ENCODE data around the gene SCARF2.
"Not testable (repeated sequence)": the region's sequence is repeated elsewhere in the genome, so short reads cannot be mapped to it uniquely, and the experiment has no call there.

The SCARF2 gene

GRCh38 chr22:20392983-20393704 is 44.5 kb downstream of the SCARF2 start:
- no peaks in the 10 kb centered on the region for H3K9me3 Mint-ChIP-seq

GRCh38 chr22:20392365-20392881 is 45.2 kb downstream of the SCARF2 start:
- H3K27me3 Mint-ChIP-seq; DNase-seq (ENCODE audit: low spot score in 2 of 2); ATAC-seq (replicated peaks; ENCODE audit: extremely low read depth, poor library complexity, severe bottlenecking); H3K9me3 Mint-ChIP-seq; H3K4me3 Mint-ChIP-seq; H3K36me3 Mint-ChIP-seq (ENCODE audit: insufficient read depth); H3K27ac Mint-ChIP-seq (ENCODE audit: low read depth): not testable (repeated sequence)
- H3K4me1 Mint-ChIP-seq = peaks cover 35% of the 10 kb centered on the region

More at GRCh38 chr22:20392983-20393704, 44.5 kb downstream of the SCARF2 start:
- H3K27ac Mint-ChIP-seq (ENCODE audit: low read depth) = peak overlapping the region; percentile 85
- H3K4me1 Mint-ChIP-seq = peaks cover 38% of the 10 kb centered on the region
- H3K4me3 Mint-ChIP-seq = peak overlapping the region; percentile 86
- DNase-seq (ENCODE audit: low spot score in 2 of 2) (no peak), ATAC-seq (replicated peaks; ENCODE audit: extremely low read depth, poor library complexity, severe bottlenecking) (no peak)
- H3K27me3 Mint-ChIP-seq = peaks cover under 1% of the 10 kb centered on the region
- peaks cover 5% of the 10 kb centered on the region for H3K36me3 Mint-ChIP-seq (ENCODE audit: insufficient read depth)

DNA sequence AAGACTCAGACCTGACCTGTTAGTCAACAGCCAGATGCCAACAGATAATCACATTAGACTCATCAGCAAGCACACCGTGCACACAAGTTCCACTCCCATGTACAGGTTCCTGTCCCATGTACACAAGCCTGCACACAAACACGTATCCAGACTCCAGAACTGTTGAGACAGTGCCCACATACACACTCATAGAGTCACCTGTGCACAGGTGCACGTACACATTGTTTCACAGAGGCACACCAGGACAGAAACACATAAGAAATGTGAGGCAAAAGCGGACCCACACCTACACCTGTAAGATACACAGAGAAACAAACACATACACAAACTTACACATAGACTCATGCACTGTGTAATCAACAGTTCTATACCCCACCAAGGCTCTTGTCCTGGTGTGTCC is 46.4 kb downstream of the SCARF2 start:
- Mint-ChIP-seq H3K36me3 (ENCODE audit: insufficient read depth) (peaks cover 5% of the 10 kb centered on the region), H3K27me3 (peaks cover 13% of the 10 kb centered on the region), H3K9me3 (no peaks in the 10 kb centered on the region), H3K4me1 (peaks cover 23% of the 10 kb centered on the region), H3K27ac (ENCODE audit: low read depth) (no peak overlapping the region), H3K4me3 (no peak overlapping the region)
- no peak for DNase-seq (ENCODE audit: low spot score in 2 of 2)
- ATAC-seq (replicated peaks; ENCODE audit: extremely low read depth, poor library complexity, severe bottlenecking) = no peak

GRCh38 chr22:20390394-20390907 is 47.2 kb downstream of the SCARF2 start:
- ATAC-seq (replicated peaks; ENCODE audit: extremely low read depth, poor library complexity, severe bottlenecking) = no peak
- Mint-ChIP-seq H3K4me1 (peaks cover 16% of the 10 kb centered on the region), H3K27me3 (peaks cover 13% of the 10 kb centered on the region), H3K36me3 (ENCODE audit: insufficient read depth) (peaks cover 5% of the 10 kb centered on the region), H3K27ac (ENCODE audit: low read depth) (no peak overlapping the region), H3K4me3 (no peak overlapping the region), H3K9me3 (no peaks in the 10 kb centered on the region)
- DNase-seq (ENCODE audit: low spot score in 2 of 2) = no peak

- DNase-seq (ENCODE audit: low spot score in 2 of 2) (no peak), ATAC-seq (replicated peaks; ENCODE audit: extremely low read depth, poor library complexity, severe bottlenecking) (no peak)
- peaks cover 7% of the 10 kb centered on the region for H3K4me1 Mint-ChIP-seq
- H3K9me3 Mint-ChIP-seq = no peaks in the 10 kb centered on the region
- H3K36me3 Mint-ChIP-seq (ENCODE audit: insufficient read depth) = peaks cover 3% of the 10 kb centered on the region
- H3K27ac Mint-ChIP-seq (ENCODE audit: low read depth) = no peak overlapping the region
- H3K27me3 Mint-ChIP-seq = peaks cover 18% of the 10 kb centered on the region
- no peak overlapping the region for H3K4me3 Mint-ChIP-seq
Observed at GRCh38 chr22:20389288-20389687, 48.3 kb downstream of the SCARF2 start.

DNA sequence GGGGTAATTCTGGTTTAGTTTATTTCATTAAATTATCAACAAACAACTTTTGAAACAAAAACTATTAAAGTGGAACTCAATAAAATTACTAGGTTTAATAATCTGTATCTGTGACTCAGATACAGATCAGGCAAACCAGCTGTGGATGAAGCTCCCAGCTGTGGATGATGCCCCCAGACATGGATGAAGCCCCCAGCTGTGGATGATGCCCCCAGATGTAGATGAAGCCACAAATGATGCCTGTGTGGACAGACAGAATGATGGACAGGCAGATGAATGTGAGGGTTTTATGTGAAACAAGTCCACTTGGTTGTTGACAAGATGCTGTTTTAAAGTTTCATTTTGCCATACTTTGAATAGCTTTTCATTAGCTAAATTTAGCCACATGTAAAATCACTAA is 49.4 kb downstream of the SCARF2 start:
- Mint-ChIP-seq H3K27me3 (peaks cover 23% of the 10 kb centered on the region), H3K4me1 (no peaks in the 10 kb centered on the region), H3K4me3 (no peak overlapping the region), H3K27ac (ENCODE audit: low read depth) (no peak overlapping the region), H3K9me3 (no peaks in the 10 kb centered on the region), H3K36me3 (ENCODE audit: insufficient read depth) (peaks cover 3% of the 10 kb centered on the region)
- ATAC-seq (replicated peaks; ENCODE audit: extremely low read depth, poor library complexity, severe bottlenecking) (no peak), DNase-seq (ENCODE audit: low spot score in 2 of 2) (no peak)

GRCh38 chr22:20386972-20387371 is 50.7 kb downstream of the SCARF2 start:
- H3K4me3 Mint-ChIP-seq = no peak overlapping the region
- no peak overlapping the region for H3K27ac Mint-ChIP-seq (ENCODE audit: low read depth)
- H3K27me3 Mint-ChIP-seq = peaks cover 23% of the 10 kb centered on the region
- DNase-seq (ENCODE audit: low spot score in 2 of 2) = no peak
- H3K9me3 Mint-ChIP-seq = no peaks in the 10 kb centered on the region
- H3K36me3 Mint-ChIP-seq (ENCODE audit: insufficient read depth) = peaks cover 2% of the 10 kb centered on the region
- no peaks in the 10 kb centered on the region for H3K4me1 Mint-ChIP-seq
- ATAC-seq (replicated peaks; ENCODE audit: extremely low read depth, poor library complexity, severe bottlenecking) = no peak

- Mint-ChIP-seq H3K4me1 (no peaks in the 10 kb centered on the region), H3K9me3 (no peaks in the 10 kb centered on the region), H3K4me3 (no peak overlapping the region), H3K27me3 (peaks cover 23% of the 10 kb centered on the region), H3K27ac (ENCODE audit: low read depth) (no peak overlapping the region), H3K36me3 (ENCODE audit: insufficient read depth) (peaks cover 2% of the 10 kb centered on the region)
- no peak for ATAC-seq (replicated peaks; ENCODE audit: extremely low read depth, poor library complexity, severe bottlenecking)
- no peak for DNase-seq (ENCODE audit: low spot score in 2 of 2)
Observed at GRCh38 chr22:20386336-20386735, 51.3 kb downstream of the SCARF2 start.

- no peak overlapping the region for H3K4me3 Mint-ChIP-seq
- ATAC-seq (replicated peaks; ENCODE audit: extremely low read depth, poor library complexity, severe bottlenecking) (no peak), DNase-seq (ENCODE audit: low spot score in 2 of 2) (no peak)
- peaks cover 23% of the 10 kb centered on the region for H3K27me3 Mint-ChIP-seq
- H3K27ac Mint-ChIP-seq (ENCODE audit: low read depth) = no peak overlapping the region
- H3K9me3 Mint-ChIP-seq = no peaks in the 10 kb centered on the region
- H3K4me1 Mint-ChIP-seq = no peaks in the 10 kb centered on the region
- H3K36me3 Mint-ChIP-seq (ENCODE audit: insufficient read depth) = peaks cover 2% of the 10 kb centered on the region
Observed at GRCh38 chr22:20384865-20385264, 52.8 kb downstream of the SCARF2 start.

GRCh38 chr22:20384171-20384570 is 53.5 kb downstream of the SCARF2 start:
- no peaks in the 10 kb centered on the region for H3K4me1 Mint-ChIP-seq
- peaks cover 2% of the 10 kb centered on the region for H3K36me3 Mint-ChIP-seq (ENCODE audit: insufficient read depth)
- no peak for ATAC-seq (replicated peaks; ENCODE audit: extremely low read depth, poor library complexity, severe bottlenecking)
- H3K4me3 Mint-ChIP-seq = no peak overlapping the region
- H3K27ac Mint-ChIP-seq (ENCODE audit: low read depth) = no peak overlapping the region
- H3K9me3 Mint-ChIP-seq = no peaks in the 10 kb centered on the region
- peaks cover 23% of the 10 kb centered on the region for H3K27me3 Mint-ChIP-seq
- DNase-seq (ENCODE audit: low spot score in 2 of 2) = no peak

GRCh38 chr22:20383538-20383937 is 54.1 kb downstream of the SCARF2 start:
- DNase-seq (ENCODE audit: low spot score in 2 of 2) (no peak), ATAC-seq (replicated peaks; ENCODE audit: extremely low read depth, poor library complexity, severe bottlenecking) (no peak)
- no peak overlapping the region for H3K4me3 Mint-ChIP-seq
- H3K27me3 Mint-ChIP-seq = peaks cover 23% of the 10 kb centered on the region
- peaks cover 2% of the 10 kb centered on the region for H3K36me3 Mint-ChIP-seq (ENCODE audit: insufficient read depth)
- H3K4me1 Mint-ChIP-seq = no peaks in the 10 kb centered on the region
- no peaks in the 10 kb centered on the region for H3K9me3 Mint-ChIP-seq
- no peak overlapping the region for H3K27ac Mint-ChIP-seq (ENCODE audit: low read depth)

DNA sequence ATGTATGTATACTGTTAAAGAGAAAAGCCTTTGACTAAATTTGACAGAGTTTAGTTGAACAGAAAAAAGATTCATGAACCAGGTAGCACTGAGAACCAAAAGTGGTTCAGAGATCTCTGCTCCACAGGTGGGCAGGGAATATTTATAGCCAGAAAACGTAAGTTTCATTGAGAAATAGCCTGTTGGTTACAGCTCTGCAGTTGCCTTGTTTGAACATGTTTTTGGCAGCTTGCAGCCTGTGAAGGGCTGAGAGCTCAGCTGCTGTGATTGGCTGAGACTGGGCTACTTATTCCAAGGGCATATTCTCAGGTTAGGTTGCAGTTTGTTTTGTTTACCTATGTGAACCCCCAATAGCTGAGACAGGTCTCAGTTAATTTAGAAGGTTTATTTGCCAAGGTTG is 57.1 kb downstream of the SCARF2 start:
- no peak overlapping the region for H3K4me3 Mint-ChIP-seq
- no peaks in the 10 kb centered on the region for H3K36me3 Mint-ChIP-seq (ENCODE audit: insufficient read depth)
- H3K27ac Mint-ChIP-seq (ENCODE audit: low read depth) = no peak overlapping the region
- no peak for ATAC-seq (replicated peaks; ENCODE audit: extremely low read depth, poor library complexity, severe bottlenecking)
- H3K27me3 Mint-ChIP-seq = peaks cover 10% of the 10 kb centered on the region
- H3K9me3 Mint-ChIP-seq = no peaks in the 10 kb centered on the region
- no peaks in the 10 kb centered on the region for H3K4me1 Mint-ChIP-seq
- no peak for DNase-seq (ENCODE audit: low spot score in 2 of 2)

DNA sequence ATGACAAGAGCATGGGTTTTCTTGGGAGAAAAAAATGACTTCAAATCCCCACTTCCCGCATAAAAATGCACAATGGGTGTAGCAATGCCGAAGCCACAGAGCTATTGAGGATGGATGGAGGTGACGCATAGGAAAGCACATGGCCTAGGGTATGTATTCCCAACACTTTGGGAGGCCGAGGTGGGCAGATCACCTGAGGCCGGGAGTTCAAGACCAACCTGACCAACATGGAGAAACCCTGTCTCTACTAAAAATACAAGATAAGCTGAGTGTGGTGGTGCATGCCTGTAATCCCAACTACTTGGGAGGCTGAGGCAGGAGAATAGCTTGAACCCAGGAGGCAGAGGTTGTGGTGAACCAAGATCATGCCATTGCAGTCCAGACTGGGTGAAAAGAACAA is 58.9 kb downstream of the SCARF2 start:
- H3K4me3 Mint-ChIP-seq; H3K36me3 Mint-ChIP-seq (ENCODE audit: insufficient read depth); ATAC-seq (replicated peaks; ENCODE audit: extremely low read depth, poor library complexity, severe bottlenecking); H3K27ac Mint-ChIP-seq (ENCODE audit: low read depth); DNase-seq (ENCODE audit: low spot score in 2 of 2); H3K4me1 Mint-ChIP-seq; H3K27me3 Mint-ChIP-seq; H3K9me3 Mint-ChIP-seq: not testable (repeated sequence)
